PC-9 (cell line): ENCODE measurements around the gene CACNG7. TPM values are rescaled to one million over a fixed set of nuclear protein-coding genes. Genes with fewer than 3 reads are reported as not detected.
A peak's percentile ranks its signal among the peaks of the same experiment; 100 is the strongest.

Experiments used
- BruUV-seq: library from RNA; stranded (reverse); fragments of 400-500 nt; replicated peaks from 2 replicates; lab custom pipeline; 2021; lab: Mats Ljungman, UMichigan
- CTCF ChIA-PET: fragments of 300-600 bp; sonication (Branson Sonifier 250); formaldehyde crosslinking; loops from one replicate; lab custom pipeline; 2022; ENCODE audit warnings: antibody characterized with exemption; lab: Charles Lee
- POLR2A ChIA-PET: fragments of 300-600 bp; sonication (Branson Sonifier 250); formaldehyde crosslinking; loops from one replicate; lab custom pipeline; 2022; ENCODE audit warnings: antibody characterized with exemption; ENCODE audit not compliant: unreplicated experiment; lab: Charles Lee
- DNase-seq, 2 experiments: peaks; one replicate each; pipeline versions ENCODE4 v3.0.0 to v3.0.0-alpha.2; 2015 to 2022; ENCODE audit warnings: mixed read lengths in 1 of 2
- H2AFZ ChIP-seq: fragments of 200-600 bp; sonication (generic); 2 replicates; pipeline ENCODE4 v1.8.1; 2017; ENCODE audit warnings: antibody characterized with exemption
- H3F3A ChIP-seq: fragments of 200-600 bp; sonication (generic); 2 replicates; pipeline ENCODE4 v1.8.1; 2017; ENCODE audit warnings: antibody characterized with exemption, mild to moderate bottlenecking, low read depth; ENCODE audit not compliant: insufficient read depth
- H3K27ac ChIP-seq: fragments of 200-600 bp; sonication (generic); 2 replicates; pipeline ENCODE4 v1.6.1; 2016; ENCODE audit warnings: mixed run types
- H3K27me3 ChIP-seq: fragments of 200-600 bp; sonication (generic); 2 replicates; pipeline ENCODE4 v1.6.1; 2016; ENCODE audit warnings: low read depth, mixed run types; ENCODE audit not compliant: insufficient read depth
- H3K36me3 ChIP-seq: fragments of 200-600 bp; sonication (generic); 2 replicates; pipeline ENCODE4 v1.6.1; 2016; ENCODE audit warnings: low read depth, mixed run types
- H3K4me1 ChIP-seq: fragments of 200-600 bp; sonication (generic); replicated peaks from 2 replicates; pipeline ENCODE4 v1.6.1; 2016; ENCODE audit warnings: mixed run types; ENCODE audit not compliant: insufficient read depth
- H3K4me2 ChIP-seq: fragments of 200-600 bp; sonication (generic); 2 replicates; pipeline ENCODE4 v1.6.1; 2017; ENCODE audit warnings: mixed run types
- H3K4me3 ChIP-seq: fragments of 200-600 bp; sonication (generic); 2 replicates; pipeline ENCODE4 v1.6.1; 2016; ENCODE audit warnings: mixed run types
- H3K79me2 ChIP-seq: fragments of 200-600 bp; sonication (generic); 2 replicates; pipeline ENCODE4 v1.6.1; 2017; ENCODE audit warnings: low read depth, mixed run types
- H3K9me2 ChIP-seq: fragments of 200-600 bp; sonication (generic); 2 replicates; pipeline ENCODE4 v1.8.1; 2017; ENCODE audit warnings: mild to moderate bottlenecking; ENCODE audit not compliant: insufficient read depth
- H3K9me3 ChIP-seq: fragments of 200-600 bp; sonication (generic); 2 replicates; pipeline ENCODE4 v1.8.1; 2016; ENCODE audit warnings: low read depth; ENCODE audit not compliant: insufficient read depth
- H4K20me1 ChIP-seq: fragments of 200-600 bp; sonication (generic); 2 replicates; pipeline ENCODE4 v1.8.1; 2017; ENCODE audit not compliant: insufficient read depth
- EZH2 ChIP-seq: fragments of 200-600 bp; sonication (generic); IDR thresholded peaks from 2 replicates; pipeline ENCODE4 v1.8.0; 2017; ENCODE audit warnings: antibody characterized with exemption, low read depth
- intact Hi-C: fragments of 100-400 bp; cut with micrococcal nuclease; formaldehyde crosslinking; loops from one replicate; pipeline ENCODE4 v1.10.0; 2022; ENCODE audit not compliant: unreplicated experiment
- total RNA-seq: library from RNA; stranded (reverse); gene quantifications from 2 replicates; pipeline ENCODE4 v1.2.3, GENCODE V29; 2021
- TF ChIP-seq, protein P1 (sequence below): fragments of 200-600 bp; sonication (generic); conservative IDR thresholded peaks from 2 replicates; pipeline ENCODE4 v1.6.1; 2017; ENCODE audit warnings: mixed run types, antibody characterized with exemption, mild to moderate bottlenecking, moderate library complexity

CACNG7 gene
- total RNA-seq, 1 experiment from 2014 or later = not detected

DNA sequence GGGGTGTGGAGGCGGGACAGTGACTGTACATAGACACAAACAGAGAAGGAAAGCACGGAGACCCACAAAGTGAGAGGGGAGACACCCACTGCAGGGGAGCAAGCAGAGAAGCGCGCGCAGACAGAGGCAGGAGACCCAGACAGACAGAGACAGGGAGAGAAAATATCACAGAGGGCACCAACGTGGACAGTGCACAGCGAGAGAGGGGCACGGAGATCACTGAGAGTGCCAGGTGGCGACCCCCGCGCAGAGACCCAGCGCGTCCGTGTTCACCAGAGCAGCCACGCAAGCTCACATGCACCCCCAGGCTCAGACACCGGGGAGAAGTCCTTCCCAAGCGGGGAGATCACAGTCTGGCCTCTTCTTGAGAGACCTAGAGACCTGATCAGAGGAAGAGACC, 1.4 kb upstream of the CACNG7 start:
- no TSS peak for BruUV-seq
- peaks cover 22% of the 10 kb centered on the region for H3K27me3 ChIP-seq
- H3K4me2 ChIP-seq = no peak overlapping the region
- H4K20me1 ChIP-seq = no peaks in the 10 kb centered on the region
- H3K27ac ChIP-seq = no peak overlapping the region
- no peaks in the 10 kb centered on the region for H3K79me2 ChIP-seq
- peaks cover 25% of the 10 kb centered on the region; the same call in 1 of the 2 replicates for H3F3A ChIP-seq
- TF ChIP-seq EZH2 = no peak
- TF ChIP-seq, protein P1, sequence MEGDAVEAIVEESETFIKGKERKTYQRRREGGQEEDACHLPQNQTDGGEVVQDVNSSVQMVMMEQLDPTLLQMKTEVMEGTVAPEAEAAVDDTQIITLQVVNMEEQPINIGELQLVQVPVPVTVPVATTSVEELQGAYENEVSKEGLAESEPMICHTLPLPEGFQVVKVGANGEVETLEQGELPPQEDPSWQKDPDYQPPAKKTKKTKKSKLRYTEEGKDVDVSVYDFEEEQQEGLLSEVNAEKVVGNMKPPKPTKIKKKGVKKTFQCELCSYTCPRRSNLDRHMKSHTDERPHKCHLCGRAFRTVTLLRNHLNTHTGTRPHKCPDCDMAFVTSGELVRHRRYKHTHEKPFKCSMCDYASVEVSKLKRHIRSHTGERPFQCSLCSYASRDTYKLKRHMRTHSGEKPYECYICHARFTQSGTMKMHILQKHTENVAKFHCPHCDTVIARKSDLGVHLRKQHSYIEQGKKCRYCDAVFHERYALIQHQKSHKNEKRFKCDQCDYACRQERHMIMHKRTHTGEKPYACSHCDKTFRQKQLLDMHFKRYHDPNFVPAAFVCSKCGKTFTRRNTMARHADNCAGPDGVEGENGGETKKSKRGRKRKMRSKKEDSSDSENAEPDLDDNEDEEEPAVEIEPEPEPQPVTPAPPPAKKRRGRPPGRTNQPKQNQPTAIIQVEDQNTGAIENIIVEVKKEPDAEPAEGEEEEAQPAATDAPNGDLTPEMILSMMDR = no peak
- intact Hi-C loops = loop anchor here (5.0 kb wide), 1 partner anchor 115 kb away; no protein-coding TSS in a partner anchor
- no peak overlapping the region for H3K4me3 ChIP-seq
- ChIA-PET POLR2A (no interaction called here), CTCF (no interaction called here)
- H3K4me1 ChIP-seq = peaks cover 23% of the 10 kb centered on the region
- no peaks in the 10 kb centered on the region for H3K9me3 ChIP-seq
- no peak overlapping the region for H2AFZ ChIP-seq
- DNase-seq = no peak
- no peaks in the 10 kb centered on the region for H3K9me2 ChIP-seq
- no peaks in the 10 kb centered on the region for H3K36me3 ChIP-seq

GRCh38 chr19:53908106-53908934, 758 bp upstream of the CACNG7 start:
- Histone ChIP-seq H3K27ac (no peak overlapping the region), H2AFZ (no peak overlapping the region), H3K79me2 (no peaks in the 10 kb centered on the region), H3K4me1 (peaks cover 23% of the 10 kb centered on the region), H3K36me3 (no peaks in the 10 kb centered on the region), H3K27me3 (peaks cover 22% of the 10 kb centered on the region), H3K9me3 (no peaks in the 10 kb centered on the region), H3F3A (peaks cover 25% of the 10 kb centered on the region; the same call in 1 of the 2 replicates), H4K20me1 (no peaks in the 10 kb centered on the region), H3K4me2 (no peak overlapping the region), H3K9me2 (no peaks in the 10 kb centered on the region), H3K4me3 (no peak overlapping the region)
- intact Hi-C loops = loop anchor here (5.0 kb wide), 1 partner anchor 114 kb away; no protein-coding TSS in a partner anchor
- ChIA-PET POLR2A (no interaction called here), CTCF (no interaction called here)
- no TSS peak for BruUV-seq
- peak in 1 of 2 experiments; percentile 31 for DNase-seq
- TF ChIP-seq, protein P1 = no peak
- no peak for TF ChIP-seq EZH2

GRCh38 chr19:53909471-53910169, 542 bp downstream of the CACNG7 start:
- ChIA-PET POLR2A (no interaction called here), CTCF (interaction anchor here (1.0 kb wide), 1 partner anchor 120 kb away, joined by 4 read pairs; no protein-coding TSS in a partner anchor)
- Histone ChIP-seq H3K36me3 (no peaks in the 10 kb centered on the region), H3K9me3 (no peaks in the 10 kb centered on the region), H3K79me2 (no peaks in the 10 kb centered on the region), H3K4me3 (no peak overlapping the region), H3K9me2 (no peaks in the 10 kb centered on the region), H3F3A (peaks cover 17% of the 10 kb centered on the region; the same call in 1 of the 2 replicates), H3K4me2 (no peak overlapping the region), H3K27me3 (peaks cover 22% of the 10 kb centered on the region), H2AFZ (no peak overlapping the region), H3K4me1 (peaks cover 16% of the 10 kb centered on the region), H4K20me1 (no peaks in the 10 kb centered on the region), H3K27ac (no peak overlapping the region)
- intact Hi-C loops = loop anchor here (5.0 kb wide), 1 partner anchor 113 kb away; no protein-coding TSS in a partner anchor
- no TSS peak for BruUV-seq
- DNase-seq = no peak
- TF ChIP-seq, protein P1 = no peak
- TF ChIP-seq EZH2 = no peak
